Testis (tissue), 3 donors: ENCODE data around the gene PKN3. TPM values are rescaled to one million over a fixed set of nuclear protein-coding genes. Genes with fewer than 3 reads are reported as not detected.

Experiments
- DNase-seq: peaks from one replicate; pipeline ENCODE4 v3.0.0-alpha.2; 2019
- H3K27ac ChIP-seq, 2 donors: fragments of 200-600 bp; sonication (generic); one replicate each; pipeline ENCODE4 v1.5.1; 2019
- H3K27me3 ChIP-seq: fragments of 200-600 bp; sonication (generic); one replicate; pipeline ENCODE4 v1.5.1; 2019
- H3K36me3 ChIP-seq: fragments of 200-600 bp; sonication (generic); one replicate; pipeline ENCODE4 v1.5.1; 2017; ENCODE audit warnings: low read depth; ENCODE audit errors: missing control alignments
- H3K4me1 ChIP-seq: fragments of 200-600 bp; sonication (generic); one replicate; pipeline ENCODE4 v1.5.1; 2019
- H3K4me3 ChIP-seq, 2 donors: fragments of 200-600 bp; sonication (generic); one replicate each; pipeline ENCODE4 v1.5.1; 2017 to 2019
- H3K9me3 ChIP-seq: fragments of 200-600 bp; sonication (generic); one replicate; pipeline ENCODE4 v1.5.1; 2017
- CTCF ChIP-seq, 3 experiments: fragments of 450-650 bp in 2 of 3; fragments of 200-600 bp in 1 of 3; sonication (generic) in 1 of 3; IDR thresholded peaks; one replicate each; pipeline ENCODE4 v1.5.1; 2016 to 2019; ENCODE audit warnings: antibody characterized with exemption in 3 of 3, mild to moderate bottlenecking in 2 of 3, moderate library complexity in 1 of 3
- POLR2A ChIP-seq: fragments of 450-650 bp; IDR thresholded peaks from one replicate; pipeline ENCODE4 v1.6.1; 2017; ENCODE audit warnings: antibody characterized with exemption, mild to moderate bottlenecking, moderate library complexity
- WGBS, 2 donors: methylation state at CpG; one replicate each; pipeline ENCODE4 v1.1.5; 2018; 5-methylcytosine and 5-hydroxymethylcytosine counted together
- intact Hi-C: fragments of 100-400 bp; cut with DNase I; formaldehyde crosslinking; loops from one replicate; pipeline ENCODE4 v1.15.1; 2023; ENCODE audit warnings: low total_unique reads
- polyA plus RNA-seq: library from polyadenylated mRNA; stranded (reverse); fragments of 350-450 nt; fragmentation: Illumina TruSeq; extraction: RNeasy Lipid Tissue Mini Kit (QIAGEN cat#74804); gene quantifications from one replicate; pipeline ENCODE4 v1.2.3, GENCODE V29; 2014; ENCODE audit warnings: low read depth, low replicate concordance; ENCODE audit not compliant: insufficient read depth
- total RNA-seq, 2 donors: library from RNA; depleted of rRNA; stranded (reverse); fragments of >200 nt; gene quantifications; one replicate each; pipeline ENCODE4 v1.2.3, GENCODE V29; 2016

PKN3 gene
- total and polyA plus RNA-seq, 3 donors from 2014 or later: 3.6 to 7.2 (median 4.2) TPM

- no peaks in the 10 kb centered on the region for H3K36me3 ChIP-seq
- intact Hi-C loops: no loop called here
- no peak for DNase-seq
- H3K4me3 ChIP-seq: no peak overlapping the region
- H3K27me3 ChIP-seq: no peaks in the 10 kb centered on the region
- no peak for TF ChIP-seq CTCF (IDR thresholded peaks at IDR 0.05)
- no peak for TF ChIP-seq POLR2A
- no peak overlapping the region for H3K27ac ChIP-seq
- WGBS, 2 donors: 88 to 90% methylated on average over 6 of the region's 6 CpGs
- H3K9me3 ChIP-seq: no peaks in the 10 kb centered on the region
- H3K4me1 ChIP-seq: no peaks in the 10 kb centered on the region
These were observed 13.1 kb downstream of the PKN3 start for GRCh38 chr9:128715436-128715750.

GRCh38 chr9:128716581-128717254, 14.4 kb downstream of the PKN3 start:
- TF ChIP-seq CTCF (IDR thresholded peaks at IDR 0.05): no peak
- TF ChIP-seq POLR2A: no peak
- no peak overlapping the region for H3K4me3 ChIP-seq
- no peaks in the 10 kb centered on the region for H3K9me3 ChIP-seq
- intact Hi-C loops: no loop called here
- H3K27ac ChIP-seq: no peak overlapping the region
- WGBS, 2 donors: 93 to 94% methylated on average over 7 of the region's 7 CpGs
- no peaks in the 10 kb centered on the region for H3K36me3 ChIP-seq
- H3K4me1 ChIP-seq: no peaks in the 10 kb centered on the region
- H3K27me3 ChIP-seq: no peaks in the 10 kb centered on the region
- DNase-seq: no peak

GRCh38 chr9:128718047-128718446, 15.7 kb downstream of the PKN3 start:
- H3K4me1 ChIP-seq: no peaks in the 10 kb centered on the region
- no peak for DNase-seq
- intact Hi-C loops: no loop called here
- WGBS, 2 donors: 86 to 96% methylated on average over 7 to 8 of the region's 8 CpGs
- TF ChIP-seq POLR2A (no peak), CTCF (IDR thresholded peaks at IDR 0.05) (no peak)
- H3K36me3 ChIP-seq: no peaks in the 10 kb centered on the region
- H3K9me3 ChIP-seq: no peaks in the 10 kb centered on the region
- H3K27me3 ChIP-seq: no peaks in the 10 kb centered on the region
- no peak overlapping the region for H3K4me3 ChIP-seq
- no peak overlapping the region for H3K27ac ChIP-seq

- WGBS, 2 donors: 83 to 89% methylated on average over 3 to 5 of the region's 5 CpGs
These were observed 16.2 kb downstream of the PKN3 start for GRCh38 chr9:128718475-128718874.

More at GRCh38 chr9:128718475-128718874, 16.2 kb downstream of the PKN3 start:
- H3K9me3 ChIP-seq: no peaks in the 10 kb centered on the region
- H3K27me3 ChIP-seq: no peaks in the 10 kb centered on the region
- H3K27ac ChIP-seq: no peak overlapping the region
- TF ChIP-seq POLR2A (no peak), CTCF (IDR thresholded peaks at IDR 0.05) (no peak)
- H3K4me1 ChIP-seq: no peaks in the 10 kb centered on the region
- no peak overlapping the region for H3K4me3 ChIP-seq
- intact Hi-C loops: no loop called here
- no peak for DNase-seq
- H3K36me3 ChIP-seq: no peaks in the 10 kb centered on the region
